K562 (cell line): Measurements from ENCODE around the gene SRC.
"Not testable (repeated sequence)": the region's sequence is repeated elsewhere in the genome, so short reads cannot be mapped to it uniquely, and the experiment has no call there.

Experiments used
- JUN ChIP-seq, 2 experiments: sonication (generic) in 1 of 2; formaldehyde crosslinking in 1 of 2; IDR thresholded peaks; 2 replicates each; pipeline versions ENCODE4 v1.6.1 to v1.8.0; 2012 to 2022; ENCODE audit warnings: borderline replicate concordance in 2 of 2, mild to moderate bottlenecking in 2 of 2, improper control_type of control experiment in 1 of 2, low read depth in 1 of 2, low read length in 1 of 2, missing genetic modification reagents in 1 of 2
- MTF1 ChIP-seq: fragments of 250-450 bp; sonication (Bioruptor Pico); IDR thresholded peaks from 2 replicates; pipeline ENCODE4 v1.9.0; 2021; ENCODE audit warnings: moderate library complexity, mild to moderate bottlenecking, inconsistent platforms, borderline replicate concordance
- NFYB ChIP-seq: IDR thresholded peaks from 2 replicates; pipeline ENCODE4 v1.6.1; 2011; ENCODE audit warnings: mild to moderate bottlenecking, moderate library complexity; ENCODE audit not compliant: insufficient read length; ENCODE audit errors: extremely low read depth
- POLR2AphosphoS2 ChIP-seq: IDR thresholded peaks from 2 replicates; pipeline ENCODE4 v1.6.1; 2012; ENCODE audit warnings: low read length, improper control_type of control experiment
- RCOR1 ChIP-seq, 2 experiments: IDR thresholded peaks; 2 replicates each; pipeline ENCODE4 v1.6.1; 2012; ENCODE audit warnings: low read depth in 2 of 2, low read length in 2 of 2, borderline replicate concordance in 1 of 2, improper control_type of control experiment in 1 of 2
- SOX6 ChIP-seq: fragments of 450-650 bp; IDR thresholded peaks from 2 replicates; pipeline ENCODE4 v1.6.1; 2014; ENCODE audit warnings: mild to moderate bottlenecking
- ZNF24 ChIP-seq: fragments of 450-650 bp; IDR thresholded peaks from 2 replicates; pipeline ENCODE4 v1.6.1; 2016
- ZNF668 ChIP-seq: fragments of 250-450 bp; sonication (Bioruptor Pico); IDR thresholded peaks from 2 replicates; pipeline ENCODE4 v1.8.0; 2022; ENCODE audit warnings: mild to moderate bottlenecking, inconsistent platforms
- ZNF76 ChIP-seq: fragments of 250-450 bp; sonication (Bioruptor Pico); IDR thresholded peaks from 2 replicates; pipeline ENCODE4 v1.4.0; 2020; ENCODE audit warnings: mild to moderate bottlenecking, moderate library complexity, borderline replicate concordance
- TF ChIP-seq, protein P1 (sequence below): sonication (generic); formaldehyde crosslinking; IDR thresholded peaks from 2 replicates; pipeline ENCODE4 v1.9.0; 2022; ENCODE audit warnings: mild to moderate bottlenecking, missing genetic modification reagents

DNA sequence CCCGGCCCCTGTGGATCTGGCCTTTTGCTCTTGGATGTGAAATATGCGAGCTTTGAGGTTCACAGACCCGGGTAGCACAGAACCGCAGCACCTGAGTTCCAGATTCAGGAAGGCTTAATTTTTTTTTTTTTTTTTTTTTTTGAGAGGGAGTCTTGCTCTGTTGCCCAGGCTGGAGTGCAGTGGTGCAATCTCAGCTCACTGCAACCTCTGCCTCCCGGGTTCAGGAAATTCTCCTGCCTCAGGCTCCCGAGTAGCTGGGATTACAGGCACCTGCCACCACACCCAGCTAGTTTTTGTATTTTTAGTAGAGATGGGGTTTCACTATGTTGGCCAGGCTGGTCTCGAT is 6.2 kb upstream of the SRC start:
- not testable (repeated sequence) for TF ChIP-seq JUN (IDR thresholded peaks at IDR 0.05; ENCODE audit: borderline replicate concordance, low read depth, low read length); JUN (CRISPR knock-in tag; IDR thresholded peaks at IDR 0.05; ENCODE audit: borderline replicate concordance); SOX6; ZNF24; NFYB; ZNF76 (CRISPR knock-in tag); POLR2AphosphoS2; ZNF668; RCOR1 (IDR thresholded peaks at IDR 0.05; ENCODE audit: borderline replicate concordance in 1 of 2, low read depth in 2 of 2, low read length in 2 of 2); MTF1 (CRISPR knock-in tag)
- TF ChIP-seq, protein P1, sequence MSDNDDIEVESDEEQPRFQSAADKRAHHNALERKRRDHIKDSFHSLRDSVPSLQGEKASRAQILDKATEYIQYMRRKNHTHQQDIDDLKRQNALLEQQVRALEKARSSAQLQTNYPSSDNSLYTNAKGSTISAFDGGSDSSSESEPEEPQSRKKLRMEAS: not testable (repeated sequence)
